DMS 273 treated with DMSO at 0.1 percent for 48 hours (cell line): Measurements from ENCODE around the gene IQSEC1.
"Not testable (repeated sequence)": the region's sequence is repeated elsewhere in the genome, so short reads cannot be mapped to it uniquely, and the experiment has no call there.

Experiments used
- DNase-seq: peaks from one replicate; lab custom pipeline; 2025; lab: John Stamatoyannopoulos, UW

IQSEC1 gene

DNA sequence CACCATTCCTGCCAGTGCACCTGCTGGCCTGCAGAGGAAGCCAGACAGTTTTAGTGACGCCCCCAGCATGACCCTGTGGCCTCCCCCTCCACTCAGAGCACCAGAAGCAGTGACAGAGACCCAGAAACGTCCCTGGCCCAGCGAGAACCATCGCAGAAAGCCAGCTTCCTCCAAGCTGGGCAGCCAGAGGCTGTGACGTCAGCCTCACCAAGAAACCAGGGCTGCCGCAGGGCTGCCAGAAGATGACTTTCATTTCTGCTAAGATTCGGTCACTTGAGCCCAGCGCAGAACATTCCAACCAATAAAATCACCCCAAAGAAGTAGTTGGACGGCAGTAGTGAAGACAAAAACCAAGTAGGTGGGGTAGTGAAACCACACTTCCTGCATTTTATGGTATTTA lies 202.3 kb downstream of the IQSEC1 start:
- DNase-seq, result no peak

DNA sequence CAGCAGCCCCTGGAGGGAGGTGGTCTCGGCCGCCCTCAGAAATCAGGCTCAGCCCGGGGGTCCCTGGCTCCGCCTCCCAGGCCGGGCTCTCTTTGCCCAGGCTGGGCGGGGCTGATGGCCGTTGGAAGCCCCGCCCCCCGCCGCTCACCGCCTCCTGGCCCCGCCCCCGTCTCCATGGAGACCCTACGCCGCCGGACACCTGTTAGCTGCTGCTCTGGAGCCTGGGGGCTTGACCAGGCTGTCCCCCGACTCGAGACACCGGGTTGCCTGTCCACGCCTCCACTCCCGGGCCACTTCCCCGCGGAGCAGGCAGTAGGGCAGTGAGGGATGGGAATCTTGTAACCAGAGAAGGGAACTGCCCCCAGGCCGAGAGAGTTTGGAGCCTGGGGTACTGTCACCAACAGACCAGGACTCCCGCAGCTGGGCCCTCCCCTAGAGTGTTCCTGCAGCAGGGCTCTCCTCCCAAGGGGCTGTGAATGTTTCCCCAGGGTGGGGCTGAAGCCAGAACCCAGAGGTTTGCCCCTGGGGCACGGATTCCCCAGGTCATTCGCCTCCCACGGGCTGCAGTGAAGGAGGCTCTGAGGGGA lies 204.1 kb downstream of the IQSEC1 start:
- DNase-seq, result no peak

DNA sequence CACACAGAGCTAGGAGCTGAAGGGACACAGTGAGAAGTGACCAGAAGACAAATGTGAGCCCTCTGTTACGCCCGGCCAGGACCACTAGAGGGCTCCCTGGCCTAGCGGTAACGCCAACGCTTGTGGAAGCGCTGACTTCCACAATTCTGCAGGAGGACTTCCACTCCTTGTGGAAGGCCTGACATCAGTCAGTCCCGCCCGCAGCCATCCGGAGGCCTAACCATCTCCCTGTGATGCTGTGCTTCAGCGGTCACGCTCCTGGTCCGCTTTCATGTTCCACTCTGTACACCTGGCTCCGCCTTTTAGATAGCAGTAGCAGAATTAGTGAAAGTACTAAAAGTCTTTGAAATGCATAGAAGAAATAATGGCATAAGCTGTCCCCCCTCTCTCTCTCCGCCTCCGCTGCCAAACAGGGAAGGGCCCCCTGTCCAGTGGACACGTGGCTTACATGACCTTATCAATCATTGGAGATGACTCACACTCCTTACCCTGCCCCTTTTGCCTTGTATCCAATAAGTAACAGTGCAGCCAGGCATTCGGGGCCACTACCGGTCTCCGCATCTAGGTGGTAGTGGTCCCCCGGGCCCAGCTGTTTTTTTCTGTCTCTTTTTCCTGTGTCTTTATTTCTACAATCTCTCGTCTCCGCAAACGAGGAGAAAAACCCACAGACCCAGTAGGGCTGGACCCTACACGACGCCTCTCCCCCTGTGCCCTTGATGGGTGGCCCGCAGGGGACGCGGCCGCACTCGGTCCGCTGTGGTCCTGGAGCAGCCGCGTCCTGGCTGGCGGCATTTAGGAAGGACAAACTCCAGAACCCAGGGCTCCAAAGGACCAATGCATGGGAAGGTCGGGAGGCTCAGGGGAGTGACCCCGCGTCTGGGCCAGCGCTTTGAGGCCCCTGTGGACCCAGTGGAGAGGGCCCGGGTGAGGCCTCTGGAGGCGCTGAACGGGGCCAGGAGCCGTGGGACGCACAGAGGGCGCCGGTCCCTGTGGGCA lies 204.9 kb downstream of the IQSEC1 start:
- peak; percentile 33 for DNase-seq

DNA sequence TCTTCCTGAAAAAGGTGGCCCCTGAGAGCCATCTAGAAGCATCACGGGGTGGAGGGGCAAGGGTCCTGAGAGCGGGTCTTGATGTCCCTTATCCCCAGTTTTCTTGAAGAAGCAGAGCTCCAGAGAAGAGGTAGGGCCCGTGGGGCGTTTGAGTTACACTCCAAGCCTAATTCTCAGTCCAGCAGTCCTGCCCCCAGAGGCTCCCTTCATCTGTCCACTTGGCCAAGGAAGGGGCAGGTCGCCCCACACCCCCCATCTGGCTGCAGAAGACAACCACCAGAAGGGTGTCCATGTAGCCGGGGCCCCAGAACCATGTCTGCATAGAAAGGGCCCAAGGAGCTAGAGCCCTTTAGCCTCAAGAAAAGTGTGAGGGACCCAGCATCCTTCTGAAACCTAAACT lies 206.4 kb downstream of the IQSEC1 start:
- no peak for DNase-seq

DNA sequence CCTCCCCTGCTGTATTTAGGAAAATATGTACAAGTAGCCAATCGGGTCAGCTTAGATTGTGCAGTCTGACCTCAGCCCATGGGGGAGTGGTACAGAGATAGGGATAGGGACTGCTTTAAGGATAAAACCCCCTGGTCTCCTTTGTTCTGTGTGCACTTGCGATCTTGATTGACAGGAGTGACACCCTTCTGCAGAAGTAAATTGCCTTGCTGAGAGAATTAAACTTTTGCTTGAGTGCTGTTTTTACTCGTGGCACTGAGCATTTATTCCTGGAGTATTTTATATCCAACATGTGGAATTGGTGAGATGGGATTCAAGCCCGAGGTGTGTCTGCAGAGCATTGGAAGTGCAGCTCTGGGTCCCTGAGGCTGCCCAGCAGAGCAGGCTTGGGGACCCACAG lies 208.0 kb downstream of the IQSEC1 start:
- DNase-seq, result no peak

DNA sequence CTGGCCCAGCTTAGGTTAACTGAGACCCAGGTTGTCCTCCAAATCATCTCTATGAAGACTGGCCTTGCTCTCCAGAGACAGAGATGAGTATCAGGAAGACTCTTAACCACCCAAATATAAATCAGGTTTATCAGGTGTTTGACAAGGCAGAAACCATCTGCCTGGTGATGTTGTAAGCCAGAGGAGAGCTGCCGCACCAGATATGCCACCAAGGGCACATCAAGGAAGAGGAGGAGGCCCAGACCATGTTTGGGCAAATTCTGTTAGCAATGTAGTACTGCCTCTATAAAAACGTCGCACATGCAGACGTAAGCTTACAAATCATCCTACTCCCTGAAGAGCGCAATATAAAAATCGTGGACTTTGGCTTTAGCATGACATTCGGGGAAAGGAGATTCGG lies 210.8 kb downstream of the IQSEC1 start:
- DNase-seq, result no peak

DNA sequence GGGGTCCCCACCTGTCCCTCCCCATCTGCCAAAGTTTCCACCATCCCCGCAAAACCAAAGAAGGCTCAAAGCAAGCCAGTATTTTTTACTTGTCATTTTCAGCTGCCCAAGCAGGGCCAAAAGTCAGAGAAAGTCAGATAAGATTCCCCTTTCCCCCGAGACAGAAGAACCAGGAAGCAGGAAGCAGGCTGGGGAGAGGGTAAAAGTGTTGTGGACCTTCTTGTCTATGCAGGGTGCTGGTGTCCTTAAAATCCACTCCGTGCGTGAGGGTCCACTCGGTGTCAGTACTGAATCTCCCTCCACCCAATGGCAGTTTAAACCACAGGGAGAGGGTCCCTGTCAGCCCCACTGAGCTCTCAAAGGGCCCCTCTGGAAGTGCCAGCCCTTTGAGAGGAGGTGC lies 211.6 kb downstream of the IQSEC1 start:
- no peak for DNase-seq

DNA sequence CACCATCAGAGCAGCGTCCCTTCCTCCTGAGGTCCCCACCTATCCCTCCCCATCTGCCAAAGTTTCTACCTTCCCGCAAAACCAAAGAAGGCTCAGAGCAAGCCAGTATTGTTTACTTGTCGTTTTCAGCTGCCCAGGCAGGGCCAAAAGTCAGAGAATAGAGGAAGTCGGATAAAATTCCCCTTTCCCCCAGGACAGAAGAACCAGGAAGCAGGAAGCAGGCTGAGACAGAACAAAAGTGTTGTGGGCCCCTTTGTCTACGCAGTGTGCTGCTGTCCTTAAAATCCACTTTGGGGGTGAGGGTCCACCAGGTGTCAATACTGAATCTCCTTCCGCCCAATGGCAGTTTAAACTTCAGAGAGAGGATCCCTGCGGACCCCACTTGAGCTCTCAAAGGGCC lies 213.4 kb downstream of the IQSEC1 start:
- DNase-seq, result no peak

DNA sequence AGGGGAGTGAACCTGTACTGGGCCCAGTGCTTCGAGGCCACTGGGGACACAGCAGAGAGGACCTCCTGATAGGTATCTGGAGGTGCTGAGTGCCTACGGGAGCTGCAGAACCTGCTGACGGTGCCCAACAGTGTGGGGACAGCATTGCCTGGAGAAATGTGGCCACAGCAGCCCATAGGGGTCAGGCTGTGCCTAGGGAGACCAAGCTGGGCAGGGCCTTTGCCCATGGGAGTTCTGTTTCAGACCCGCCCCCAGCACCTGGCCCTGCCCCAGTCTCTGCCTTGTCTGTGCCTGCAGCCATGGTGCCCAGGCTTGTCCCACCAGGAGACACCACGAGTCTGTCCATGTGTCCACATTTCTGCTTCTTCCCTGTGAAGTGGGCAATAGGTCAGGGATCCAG lies 216.6 kb downstream of the IQSEC1 start:
- DNase-seq, result no peak

DNA sequence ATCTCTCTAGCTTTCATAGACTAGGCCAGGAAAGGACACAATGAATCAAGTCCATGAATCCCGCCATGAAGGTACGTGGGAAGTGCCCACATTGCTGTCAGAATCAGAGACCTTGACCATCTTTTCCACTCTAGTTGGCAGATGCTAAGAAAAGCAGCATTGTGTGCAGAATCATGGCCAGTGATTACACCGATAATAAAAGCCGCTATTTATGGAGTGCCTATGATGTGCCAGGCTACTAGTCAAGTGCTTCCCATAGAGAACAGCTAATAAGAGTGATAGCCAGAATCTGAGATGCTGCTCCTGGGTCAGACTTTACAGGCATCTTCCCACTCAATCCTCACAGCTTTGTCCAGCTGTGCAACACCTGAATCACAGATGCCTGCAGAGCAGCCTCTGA lies 218.7 kb downstream of the IQSEC1 start:
- no peak for DNase-seq

DNA sequence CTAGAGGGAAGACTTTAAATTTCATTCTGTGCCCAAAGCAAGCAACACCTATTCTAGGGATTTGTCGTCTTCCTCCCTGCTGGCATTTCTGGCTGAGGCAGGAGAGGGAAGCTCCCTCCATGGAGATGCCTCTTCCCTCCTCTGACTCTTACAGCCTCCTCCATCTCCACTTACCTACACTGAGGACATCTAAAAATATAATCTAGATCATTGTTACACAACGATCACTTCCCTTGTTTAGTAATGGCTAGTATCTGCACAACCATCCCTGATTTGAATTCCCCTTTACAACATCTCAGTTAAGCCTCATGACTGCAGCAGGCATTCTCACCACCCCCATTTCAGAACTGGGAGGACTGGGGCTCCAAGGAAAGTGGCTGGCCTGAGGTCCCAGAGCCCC lies 219.4 kb downstream of the IQSEC1 start:
- DNase-seq, result not testable (repeated sequence)

DNA sequence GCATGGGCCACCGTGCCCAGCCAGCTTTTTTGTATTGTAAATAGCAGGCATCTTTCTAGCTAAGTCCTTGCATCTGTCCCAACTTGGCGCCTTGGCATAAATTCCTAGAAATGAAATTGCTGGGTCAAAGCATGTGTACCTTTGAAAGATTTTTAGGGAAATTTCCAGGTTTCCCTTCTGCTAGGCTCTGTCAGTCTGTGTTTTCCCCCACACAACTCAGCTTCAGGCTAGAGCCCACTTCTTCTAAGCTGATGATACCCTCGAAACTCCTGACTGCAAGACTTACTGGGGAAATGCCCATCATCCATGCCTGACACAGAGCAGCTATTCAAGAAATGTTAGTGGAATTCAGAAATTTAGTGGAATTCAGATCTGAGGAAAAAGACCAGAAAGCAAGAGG lies 221.0 kb downstream of the IQSEC1 start:
- DNase-seq, result no peak
